Globus pallidus (tissue), 1 donor: ENCODE measurements around the gene ACMSD.

Experiments used
- DNase-seq: peaks from one replicate; pipeline ENCODE4 v3.0.0-alpha.2; 2015; ENCODE audit warnings: low spot score

The ACMSD gene

DNA sequence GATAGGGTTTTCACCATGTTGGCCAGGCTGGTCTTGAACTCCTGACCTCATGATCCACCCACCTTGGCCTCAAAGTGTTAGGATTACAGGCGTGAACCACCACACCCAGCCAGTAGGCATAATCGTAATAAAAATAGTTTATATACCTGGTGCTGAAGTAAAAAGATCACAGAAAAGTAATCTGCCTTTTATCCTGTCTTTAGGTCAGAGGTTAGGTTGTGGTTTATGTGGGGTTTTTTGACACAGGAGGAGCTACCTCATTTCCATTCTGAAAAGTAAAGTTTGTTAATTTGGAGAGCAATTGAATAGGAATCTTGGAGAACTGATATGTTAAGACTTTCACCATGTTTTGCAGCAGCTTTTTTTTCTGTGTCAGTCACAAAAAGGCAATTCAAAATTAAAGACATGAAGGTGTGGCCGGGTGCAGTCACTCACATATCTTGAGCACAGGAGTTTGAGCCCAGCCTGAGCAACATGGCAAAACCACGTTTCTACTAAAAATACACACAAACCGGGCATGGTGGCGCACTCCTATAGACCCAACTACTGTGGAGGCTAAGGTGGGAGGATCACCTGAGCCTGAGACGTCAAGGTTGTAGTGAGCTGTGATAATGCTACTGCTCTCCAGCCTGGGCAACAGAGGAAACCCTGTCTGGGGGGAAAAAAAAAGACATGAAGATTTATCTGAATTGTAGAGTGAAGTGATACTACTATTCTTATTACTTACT lies 111.7 kb downstream of the ACMSD start:
- no peak for DNase-seq

DNA sequence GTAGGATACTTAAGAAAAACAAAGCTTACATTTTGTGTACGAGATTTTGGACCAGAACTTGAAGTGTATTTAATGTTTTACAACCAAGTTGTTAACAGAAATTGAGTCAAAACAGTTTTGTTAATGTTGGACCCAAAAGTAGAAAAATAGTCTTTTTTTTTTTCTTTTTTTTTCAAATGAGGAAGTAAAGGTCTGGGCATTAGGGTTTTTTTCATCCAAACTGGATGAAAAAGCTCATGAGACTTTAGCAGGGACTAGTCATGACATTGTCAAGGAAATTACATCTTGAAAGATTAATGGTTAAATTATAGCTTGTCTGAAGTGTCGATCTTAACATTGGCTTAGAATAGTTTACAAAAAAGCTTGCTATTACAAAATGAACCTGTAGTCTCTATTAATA lies 112.5 kb downstream of the ACMSD start:
- DNase-seq = no peak
